Right lobe of liver (tissue), 4 donors: ENCODE results near the gene NUP58.

ENCODE experiments used
- CTCF ChIP-seq, 4 donors: fragments of 200-600 bp in 3 of 4; fragments of 450-650 bp in 1 of 4; IDR thresholded peaks; one replicate each; pipeline versions ENCODE4 v1.5.1 to v1.8.0; 2016 to 2022; ENCODE audit warnings: antibody characterized with exemption in 4 of 4, mild to moderate bottlenecking in 2 of 4
- POLR2A ChIP-seq: fragments of 450-650 bp; IDR thresholded peaks from one replicate; pipeline ENCODE4 v1.6.1; 2017; ENCODE audit warnings: antibody characterized with exemption, mild to moderate bottlenecking
- donor health status: DM: no; HTN: no; CAD: no.
- donor health status: DM: no; HTN: no; CAD: no.
- donor health status: DM: no; HTN: yes; CAD: no.

GRCh38 chr13:25365720-25366235 is 64.4 kb downstream of the NUP58 start:
- TF ChIP-seq CTCF (IDR thresholded peaks at IDR 0.05) (no peak), POLR2A (no peak)
